Osteoblast (primary cell): ENCODE measurements around the gene FADS2. TPM values are rescaled to one million over a fixed set of nuclear protein-coding genes. Genes with fewer than 3 reads are reported as not detected.
"Not testable (repeated sequence)": the region's sequence is repeated elsewhere in the genome, so short reads cannot be mapped to it uniquely, and the experiment has no call there.

Experiments
- DNase-seq: peaks from one replicate; pipeline ENCODE4 v3.0.0; 2011; ENCODE audit warnings: low spot score, mixed read lengths; ENCODE audit not compliant: insufficient read length; ENCODE audit errors: missing footprints
- H2AFZ ChIP-seq: 2 replicates; pipeline ENCODE4 v1.6.0; 2011; ENCODE audit warnings: mild to moderate bottlenecking, low read length
- H3K27ac ChIP-seq: 2 replicates; pipeline ENCODE4 v1.5.1; 2011; ENCODE audit warnings: mild to moderate bottlenecking, low read depth, low read length, moderate library complexity
- H3K27me3 ChIP-seq: 2 replicates; pipeline ENCODE4 v1.6.0; 2012; ENCODE audit warnings: mild to moderate bottlenecking, control low read depth, inconsistent platforms, low read length, moderate library complexity; ENCODE audit not compliant: insufficient read depth
- H3K36me3 ChIP-seq: 2 replicates; pipeline ENCODE4 v1.5.1; 2011; ENCODE audit warnings: mild to moderate bottlenecking, low read length, control low read depth, moderate library complexity; ENCODE audit not compliant: insufficient read depth
- H3K4me1 ChIP-seq: 2 replicates; pipeline ENCODE4 v1.5.1; 2011; ENCODE audit warnings: mild to moderate bottlenecking, low read length, control low read depth, moderate library complexity; ENCODE audit not compliant: insufficient read depth
- H3K4me2 ChIP-seq: 2 replicates; pipeline ENCODE4 v1.6.0; 2011; ENCODE audit warnings: mild to moderate bottlenecking, low read length; ENCODE audit not compliant: insufficient read depth
- H3K4me3 ChIP-seq: fragments of 200-600 bp; sonication (generic); 3 replicates; pipeline ENCODE4 v1.5.1; 2012; ENCODE audit warnings: mild to moderate bottlenecking, low read length, inconsistent platforms; ENCODE audit not compliant: insufficient read depth
- H3K79me2 ChIP-seq: 2 replicates; pipeline ENCODE4 v1.6.0; 2012; ENCODE audit warnings: mild to moderate bottlenecking, low read length, control low read depth, inconsistent platforms; ENCODE audit not compliant: insufficient read depth
- H3K9me3 ChIP-seq: 2 replicates; pipeline ENCODE4 v1.5.1; 2011; ENCODE audit warnings: low read depth, low read length, control low read depth
- H4K20me1 ChIP-seq: 2 replicates; pipeline ENCODE4 v1.6.0; 2012; ENCODE audit warnings: mild to moderate bottlenecking, low read length, control low read depth; ENCODE audit not compliant: insufficient read depth
- total RNA-seq: library from RNA; depleted of rRNA; stranded (reverse); fragments of >200 nt; gene quantifications from 2 replicates; pipeline ENCODE4 v1.2.3, GENCODE V29; 2012
- TF ChIP-seq, protein P1 (sequence below): IDR thresholded peaks from 2 replicates; pipeline ENCODE4 v1.5.1; 2011; ENCODE audit warnings: mild to moderate bottlenecking, low read depth, low read length, moderate library complexity; ENCODE audit errors: extremely low read depth

The FADS2 gene
- total RNA-seq, 1 donor, result 275 TPM

DNA sequence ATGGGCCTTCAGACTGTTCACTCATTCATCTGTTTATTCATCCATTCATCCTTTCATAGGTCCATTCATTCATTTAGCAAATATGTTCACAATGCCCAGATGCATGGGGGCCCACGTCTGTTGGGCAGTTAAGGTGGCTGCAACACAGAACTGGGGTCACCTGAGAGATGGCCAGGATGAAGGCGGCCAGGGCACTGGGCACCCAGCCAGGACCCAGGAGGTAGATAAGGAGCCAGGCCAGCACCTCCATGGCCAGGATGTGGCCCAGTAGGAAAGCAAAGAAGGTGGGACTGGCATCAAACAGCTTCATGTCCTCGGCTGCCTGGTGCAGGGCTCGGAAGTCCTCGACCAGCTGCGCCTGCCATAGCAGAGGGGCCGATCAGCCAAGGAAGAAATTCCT lies 51.1 kb downstream of the FADS2 start:
- no peak overlapping the region for H3K4me2 ChIP-seq
- no peak overlapping the region for H2AFZ ChIP-seq
- H3K4me3 ChIP-seq, result no peak overlapping the region
- H4K20me1 ChIP-seq, result peaks cover 30% of the 10 kb centered on the region
- peaks cover 37% of the 10 kb centered on the region for H3K36me3 ChIP-seq
- H3K27me3 ChIP-seq, result no peaks in the 10 kb centered on the region
- H3K79me2 ChIP-seq, result peaks cover 38% of the 10 kb centered on the region
- no peak overlapping the region for H3K27ac ChIP-seq
- no peaks in the 10 kb centered on the region for H3K9me3 ChIP-seq
- peaks cover 14% of the 10 kb centered on the region for H3K4me1 ChIP-seq
- TF ChIP-seq, protein P1, sequence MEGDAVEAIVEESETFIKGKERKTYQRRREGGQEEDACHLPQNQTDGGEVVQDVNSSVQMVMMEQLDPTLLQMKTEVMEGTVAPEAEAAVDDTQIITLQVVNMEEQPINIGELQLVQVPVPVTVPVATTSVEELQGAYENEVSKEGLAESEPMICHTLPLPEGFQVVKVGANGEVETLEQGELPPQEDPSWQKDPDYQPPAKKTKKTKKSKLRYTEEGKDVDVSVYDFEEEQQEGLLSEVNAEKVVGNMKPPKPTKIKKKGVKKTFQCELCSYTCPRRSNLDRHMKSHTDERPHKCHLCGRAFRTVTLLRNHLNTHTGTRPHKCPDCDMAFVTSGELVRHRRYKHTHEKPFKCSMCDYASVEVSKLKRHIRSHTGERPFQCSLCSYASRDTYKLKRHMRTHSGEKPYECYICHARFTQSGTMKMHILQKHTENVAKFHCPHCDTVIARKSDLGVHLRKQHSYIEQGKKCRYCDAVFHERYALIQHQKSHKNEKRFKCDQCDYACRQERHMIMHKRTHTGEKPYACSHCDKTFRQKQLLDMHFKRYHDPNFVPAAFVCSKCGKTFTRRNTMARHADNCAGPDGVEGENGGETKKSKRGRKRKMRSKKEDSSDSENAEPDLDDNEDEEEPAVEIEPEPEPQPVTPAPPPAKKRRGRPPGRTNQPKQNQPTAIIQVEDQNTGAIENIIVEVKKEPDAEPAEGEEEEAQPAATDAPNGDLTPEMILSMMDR, result no peak
- no peak for DNase-seq

DNA sequence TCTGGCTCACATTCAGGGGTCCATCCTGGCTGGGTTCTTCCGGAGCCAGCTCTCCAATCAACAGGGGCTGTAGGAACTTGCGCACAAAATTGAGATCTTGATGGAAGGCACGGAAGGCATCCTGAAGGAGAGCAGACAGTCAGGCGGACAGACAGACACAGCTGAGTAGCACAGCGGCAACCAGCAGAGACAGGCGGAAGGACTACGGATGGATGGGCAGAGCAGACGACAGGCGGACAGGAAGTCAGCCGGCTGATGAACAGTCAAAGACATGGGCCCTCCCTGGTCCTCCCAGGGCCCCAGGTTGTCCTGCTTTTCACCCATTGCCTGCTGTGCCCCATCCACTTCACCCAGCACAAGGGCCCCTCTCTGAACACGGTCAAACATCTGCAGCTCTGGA lies 51.9 kb downstream of the FADS2 start:
- Histone ChIP-seq H3K4me3 (no peak overlapping the region), H3K36me3 (peaks cover 42% of the 10 kb centered on the region), H3K4me1 (peaks cover 14% of the 10 kb centered on the region), H2AFZ (no peak overlapping the region), H3K4me2 (no peak overlapping the region), H4K20me1 (peaks cover 39% of the 10 kb centered on the region), H3K27me3 (no peaks in the 10 kb centered on the region), H3K9me3 (no peaks in the 10 kb centered on the region), H3K27ac (no peak overlapping the region), H3K79me2 (peaks cover 47% of the 10 kb centered on the region)
- TF ChIP-seq, protein P1, result no peak
- DNase-seq, result no peak

DNA sequence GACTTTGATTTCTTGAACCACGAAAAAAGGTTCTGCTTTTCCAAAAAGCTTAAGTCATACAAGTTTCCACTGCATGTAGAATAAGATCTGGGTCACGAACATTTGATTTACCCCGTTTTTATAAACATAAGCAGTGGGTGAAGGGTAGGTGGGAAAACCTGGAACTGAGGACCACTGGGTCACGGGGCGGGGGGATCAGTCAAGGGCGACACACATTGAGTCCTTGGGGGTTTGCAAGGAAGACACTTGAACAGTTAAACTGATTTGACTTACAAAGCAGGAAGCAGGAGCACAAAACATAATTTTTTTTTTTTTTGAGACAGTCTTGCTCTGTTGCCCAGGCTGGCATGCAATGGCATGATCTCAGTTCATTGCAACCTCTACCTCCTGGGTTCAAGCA lies 52.4 kb downstream of the FADS2 start:
- no peaks in the 10 kb centered on the region for H3K27me3 ChIP-seq
- peaks cover 44% of the 10 kb centered on the region for H3K36me3 ChIP-seq
- no peaks in the 10 kb centered on the region for H3K9me3 ChIP-seq
- no peak for DNase-seq
- H2AFZ ChIP-seq, result no peak overlapping the region
- no peak overlapping the region for H3K27ac ChIP-seq
- H3K4me2 ChIP-seq, result no peak overlapping the region
- peaks cover 51% of the 10 kb centered on the region for H3K79me2 ChIP-seq
- H3K4me1 ChIP-seq, result peaks cover 14% of the 10 kb centered on the region
- TF ChIP-seq, protein P1, result no peak
- H4K20me1 ChIP-seq, result peaks cover 43% of the 10 kb centered on the region
- H3K4me3 ChIP-seq, result no peak overlapping the region

DNA sequence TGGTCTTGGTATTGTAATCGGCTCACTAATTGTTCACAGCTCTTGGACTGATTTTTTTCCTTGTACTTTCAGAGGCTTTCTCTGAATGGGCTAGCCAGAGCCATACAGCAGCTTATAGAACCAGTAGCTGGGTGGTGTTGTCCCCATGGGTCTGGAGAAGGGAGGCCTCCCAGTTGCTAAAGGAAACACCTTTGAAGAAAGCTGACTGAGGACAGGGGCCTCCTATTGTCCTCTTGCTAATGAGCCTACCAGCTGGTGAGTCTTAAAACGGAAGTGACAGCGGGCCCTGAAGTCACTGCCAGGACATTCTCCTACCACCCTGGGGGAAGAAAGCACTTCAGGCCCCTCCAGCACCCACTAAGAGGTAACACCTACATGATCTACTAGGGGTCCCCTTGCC lies 53.3 kb downstream of the FADS2 start:
- Histone ChIP-seq H3K79me2 (peaks cover 61% of the 10 kb centered on the region), H3K4me1 (peaks cover 14% of the 10 kb centered on the region), H4K20me1 (peaks cover 52% of the 10 kb centered on the region), H3K27me3 (no peaks in the 10 kb centered on the region), H3K9me3 (no peaks in the 10 kb centered on the region), H3K4me3 (no peak overlapping the region), H3K4me2 (no peak overlapping the region), H2AFZ (no peak overlapping the region), H3K27ac (peak overlapping the region; percentile 20), H3K36me3 (peaks cover 43% of the 10 kb centered on the region)
- TF ChIP-seq, protein P1, result no peak
- no peak for DNase-seq

DNA sequence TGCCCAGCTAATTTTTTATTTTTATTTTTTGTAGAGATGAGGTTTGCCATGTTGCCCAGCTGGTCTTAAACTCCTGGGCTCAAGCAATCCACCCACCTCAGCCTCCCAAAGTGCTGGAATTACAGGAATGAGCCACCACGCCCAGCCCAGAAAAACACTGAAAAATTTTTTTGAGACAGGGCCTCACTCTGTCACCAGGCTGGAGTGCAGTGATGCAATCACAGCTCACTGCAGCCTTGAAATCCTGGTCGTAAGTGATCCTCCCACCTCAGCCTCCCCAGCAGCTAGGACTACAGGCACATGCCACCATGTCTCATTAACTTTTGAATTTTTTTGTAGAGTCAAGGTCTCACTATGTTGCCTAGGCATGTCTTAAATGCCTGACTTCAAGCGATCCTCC lies 54.2 kb downstream of the FADS2 start:
- H3K4me1 ChIP-seq, result peaks cover 16% of the 10 kb centered on the region
- H2AFZ ChIP-seq, H3K4me2 ChIP-seq, H3K4me3 ChIP-seq, DNase-seq, H3K27ac ChIP-seq, H3K27me3 ChIP-seq, H3K9me3 ChIP-seq: not testable (repeated sequence)
- H3K36me3 ChIP-seq, result peaks cover 40% of the 10 kb centered on the region
- peaks cover 59% of the 10 kb centered on the region for H4K20me1 ChIP-seq
- peaks cover 69% of the 10 kb centered on the region for H3K79me2 ChIP-seq
